ENCODE data around the gene TMC3.

DNA sequence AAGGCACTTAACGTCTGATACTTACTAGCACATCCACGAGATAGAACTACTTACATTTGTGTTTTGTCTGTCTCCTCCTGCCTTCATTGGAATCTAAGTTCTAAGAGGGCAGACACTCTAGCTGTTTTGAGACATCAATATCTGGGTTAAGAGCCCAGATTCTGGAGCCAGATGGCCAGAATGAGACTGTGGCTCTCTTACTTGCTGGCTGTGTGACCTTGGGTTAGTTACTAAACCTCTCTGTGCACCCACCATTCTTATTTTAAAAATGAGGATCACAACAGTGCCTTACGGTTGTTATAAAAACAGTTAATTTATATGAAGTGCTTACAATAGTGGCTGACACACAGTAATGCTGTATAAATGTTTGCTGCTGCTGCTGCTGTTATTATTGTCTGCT is 57.7 kb downstream of the TMC3 start:
- TF ChIP-seq, protein P1, sequence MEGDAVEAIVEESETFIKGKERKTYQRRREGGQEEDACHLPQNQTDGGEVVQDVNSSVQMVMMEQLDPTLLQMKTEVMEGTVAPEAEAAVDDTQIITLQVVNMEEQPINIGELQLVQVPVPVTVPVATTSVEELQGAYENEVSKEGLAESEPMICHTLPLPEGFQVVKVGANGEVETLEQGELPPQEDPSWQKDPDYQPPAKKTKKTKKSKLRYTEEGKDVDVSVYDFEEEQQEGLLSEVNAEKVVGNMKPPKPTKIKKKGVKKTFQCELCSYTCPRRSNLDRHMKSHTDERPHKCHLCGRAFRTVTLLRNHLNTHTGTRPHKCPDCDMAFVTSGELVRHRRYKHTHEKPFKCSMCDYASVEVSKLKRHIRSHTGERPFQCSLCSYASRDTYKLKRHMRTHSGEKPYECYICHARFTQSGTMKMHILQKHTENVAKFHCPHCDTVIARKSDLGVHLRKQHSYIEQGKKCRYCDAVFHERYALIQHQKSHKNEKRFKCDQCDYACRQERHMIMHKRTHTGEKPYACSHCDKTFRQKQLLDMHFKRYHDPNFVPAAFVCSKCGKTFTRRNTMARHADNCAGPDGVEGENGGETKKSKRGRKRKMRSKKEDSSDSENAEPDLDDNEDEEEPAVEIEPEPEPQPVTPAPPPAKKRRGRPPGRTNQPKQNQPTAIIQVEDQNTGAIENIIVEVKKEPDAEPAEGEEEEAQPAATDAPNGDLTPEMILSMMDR (IDR thresholded peaks at IDR 0.05; ENCODE audit: insufficient read depth, low read depth, low read length) = no peak
- TF ChIP-seq EZH2 (IDR thresholded peaks at IDR 0.05; ENCODE audit: insufficient read depth, low read length) = no peak
